GM12878 (cell line): ENCODE data around the gene HPSE2. TPM values are rescaled to one million over a fixed set of nuclear protein-coding genes. Genes with fewer than 3 reads are reported as not detected.

Source experiments
- ATAC-seq: fragments of 200-7000 bp; cut with Tn5 transposase; 3 replicates; pipeline ENCODE4 v1.9.1; 2020; ENCODE audit warnings: mild to moderate bottlenecking, moderate library complexity
- BruUV-seq: library from RNA; stranded (reverse); fragments of 400-500 nt; replicated peaks from 2 replicates; lab custom pipeline; 2021; lab: Mats Ljungman, UMichigan
- CTCF ChIA-PET: fragments of 300-600 bp; sonication (Branson Sonifier 250); formaldehyde crosslinking; extraction: SDS; loops from one replicate; lab custom pipeline; 2021; ENCODE audit warnings: inconsistent platforms; lab: Yijun Ruan, JAX
- POLR2A ChIA-PET: fragments of 350-600 bp; formaldehyde crosslinking; extraction: SDS; loops from one replicate; lab custom pipeline; 2021; ENCODE audit warnings: inconsistent platforms; lab: Charles Lee
- RAD21 ChIA-PET: fragments of 300-600 bp; sonication (Branson Sonifier 250); formaldehyde crosslinking; loops from one replicate; lab custom pipeline; 2023; ENCODE audit warnings: antibody characterized with exemption; ENCODE audit not compliant: unreplicated experiment; lab: Charles Lee
- SMC1A ChIA-PET: fragments of 300-600 bp; sonication (Branson Sonifier 250); formaldehyde crosslinking; loops from one replicate; lab custom pipeline; 2023; ENCODE audit not compliant: unreplicated experiment, uncharacterized antibody; lab: Charles Lee
- DNase-seq: peaks from one replicate; pipeline ENCODE4 v3.0.0-alpha.2; 2011; ENCODE audit warnings: low read depth, low spot score
- FAIRE-seq: peaks from 3 replicates; lab custom pipeline; 2011; peaks lifted over from hg19 to GRCh38; lab: Jason Lieb, UNC
- H2AFZ ChIP-seq: 2 replicates; pipeline ENCODE4 v1.6.0; 2011; ENCODE audit warnings: low read depth, low read length, control low read depth; ENCODE audit not compliant: control insufficient read depth
- H3K27ac ChIP-seq: 2 replicates; pipeline ENCODE4 v1.5.1; 2011; ENCODE audit warnings: control low read depth; ENCODE audit not compliant: control insufficient read depth, insufficient read depth
- H3K27me3 ChIP-seq, 2 experiments: replicated peaks in 1 of 2; 2 replicates each; pipeline versions ENCODE4 v1.6.0 to v1.6.1; 2011; ENCODE audit warnings: low read length in 1 of 2; ENCODE audit not compliant: control insufficient read depth in 2 of 2, insufficient read depth in 2 of 2
- H3K36me3 ChIP-seq, 2 experiments: 2 replicates each; pipeline ENCODE4 v1.5.1; 2011; ENCODE audit warnings: low read length in 1 of 2; ENCODE audit not compliant: control insufficient read depth in 2 of 2, insufficient read depth in 2 of 2
- H3K4me1 ChIP-seq: 2 replicates; pipeline ENCODE4 v1.6.1; 2011; ENCODE audit warnings: mild to moderate bottlenecking, low read length, moderate library complexity, mixed read lengths; ENCODE audit not compliant: control insufficient read depth, insufficient read depth
- H3K4me2 ChIP-seq: 2 replicates; pipeline ENCODE4 v1.6.0; 2011; ENCODE audit warnings: control low read depth; ENCODE audit not compliant: control insufficient read depth, insufficient read depth
- H3K4me3 ChIP-seq: fragments of 200-600 bp; sonication (generic); 2 replicates; pipeline ENCODE4 v1.5.1; 2016
- H3K79me2 ChIP-seq: 2 replicates; pipeline ENCODE4 v1.6.0; 2011; ENCODE audit warnings: low read length; ENCODE audit not compliant: control insufficient read depth, insufficient read depth
- H3K9ac ChIP-seq: 2 replicates; pipeline ENCODE4 v1.8.0; 2011; ENCODE audit warnings: low read length, control low read depth, mixed read lengths; ENCODE audit not compliant: control insufficient read depth, insufficient read depth
- H3K9me3 ChIP-seq: replicated peaks from 3 replicates; pipeline ENCODE4 v1.5.1; 2011; ENCODE audit warnings: mild to moderate bottlenecking, low read length; ENCODE audit not compliant: control insufficient read depth, insufficient read depth
- H4K20me1 ChIP-seq: 2 replicates; pipeline ENCODE4 v1.6.0; 2011; ENCODE audit not compliant: control insufficient read depth, insufficient read depth
- ASH2L ChIP-seq: fragments of 300-600, 200-600 bp; sonication (generic); IDR thresholded peaks from 2 replicates; pipeline ENCODE4 v1.6.1; 2017; ENCODE audit warnings: low read depth, mild to moderate bottlenecking, borderline replicate concordance
- BMI1 ChIP-seq: fragments of 450-650 bp; IDR thresholded peaks from 2 replicates; pipeline ENCODE4 v1.6.1; 2016; ENCODE audit warnings: mild to moderate bottlenecking, moderate library complexity, borderline replicate concordance
- CUX1 ChIP-seq: IDR thresholded peaks from 2 replicates; pipeline ENCODE4 v1.6.1; 2012; ENCODE audit warnings: improper control_type of control experiment, low read depth, low read length; ENCODE audit not compliant: insufficient replicate concordance
- EGR1 ChIP-seq, 2 experiments: IDR thresholded peaks; 1 replicate in 1 of 2; 2 replicates in 1 of 2; pipeline ENCODE4 v1.6.1; 2011 to 2012; ENCODE audit warnings: low read depth in 2 of 2, low read length in 2 of 2, borderline replicate concordance in 1 of 2, mild to moderate bottlenecking in 1 of 2, moderate library complexity in 1 of 2
- FOS ChIP-seq: IDR thresholded peaks from 3 replicates; pipeline ENCODE4 v1.6.1; 2011; ENCODE audit warnings: borderline replicate concordance; ENCODE audit not compliant: insufficient read length; ENCODE audit errors: extremely low read depth
- GATAD2B ChIP-seq: fragments of 450-650 bp; conservative IDR thresholded peaks from 2 replicates; pipeline ENCODE4 v1.6.1; 2017; ENCODE audit warnings: low read depth, mild to moderate bottlenecking, moderate library complexity
- IKZF2 ChIP-seq, 2 experiments: fragments of 450-650 bp; IDR thresholded peaks; 2 replicates each; pipeline ENCODE4 v1.6.1; 2017; ENCODE audit warnings: mild to moderate bottlenecking in 2 of 2, moderate library complexity in 2 of 2
- POLR2AphosphoS5 ChIP-seq: IDR thresholded peaks from 2 replicates; pipeline ENCODE4 v1.6.1; 2011; ENCODE audit warnings: mild to moderate bottlenecking, low read length, inconsistent platforms
- RUNX3 ChIP-seq: IDR thresholded peaks from 2 replicates; pipeline ENCODE4 v1.6.1; 2012; ENCODE audit warnings: low read length, inconsistent platforms
- STAT3 ChIP-seq: IDR thresholded peaks from 2 replicates; pipeline ENCODE4 v1.6.1; 2011; ENCODE audit warnings: low read depth, low read length, improper control_type of control experiment
- TCF3 ChIP-seq: IDR thresholded peaks from 2 replicates; pipeline ENCODE4 v1.6.1; 2012; ENCODE audit warnings: low read depth, mild to moderate bottlenecking, low read length, borderline replicate concordance; ENCODE audit not compliant: insufficient read depth
- WGBS: methylation state at CpG from one replicate; pipeline ENCODE4 v1.1.6; 2016; ENCODE audit warnings: low lambda C conversion rate; ENCODE audit not compliant: insufficient replicate concordance, insufficient coverage; ENCODE audit errors: missing lambda C conversion rate; 5-methylcytosine and 5-hydroxymethylcytosine counted together
- in situ Hi-C: fragments of 300-500 bp; cut with MboI; formaldehyde crosslinking; loops from 9 replicates; pipeline ENCODE4 v1.14.3; 2018; ENCODE audit warnings: mixed read lengths
- intact Hi-C: fragments of 100-400 bp; cut with micrococcal nuclease; formaldehyde crosslinking; loops from one replicate; pipeline ENCODE4 v1.14.2; 2022; ENCODE audit not compliant: unreplicated experiment
- polyA plus RNA-seq, 11 experiments: library from polyadenylated mRNA; depleted of rRNA in 4 of 11; unstranded in 6 of 11; stranded (reverse) in 5 of 11; fragments of >200 nt; fragmentation: Nextera tagmentation in 4 of 11; fragmentation: Illumina TruSeq in 1 of 11; extraction: Ambion mirVana in 4 of 11; extraction: Trizol in 1 of 11; gene quantifications; 1 replicate in 1 of 11; 2 replicates in 10 of 11; pipeline versions ENCODE4 v1.2.1 to v1.2.3, GENCODE V29; 2011 to 2016; ENCODE audit warnings: inconsistent platforms in 2 of 11, missing spikeins in 2 of 11, low read depth in 1 of 11
- total RNA-seq, 4 experiments: library from RNA; depleted of rRNA in 3 of 4; stranded (reverse); fragments of >200 nt in 3 of 4; fragmentation: Illumina TruSeq in 1 of 4; extraction: Trizol in 1 of 4; gene quantifications; 2 replicates each; pipeline versions ENCODE4 v1.2.1 to v1.2.3, GENCODE V29; 2013 to 2021

The HPSE2 gene
- total and polyA plus RNA-seq, 10 of the 15 experiments (the other 5 are each of a cell fraction or from before 2014, with no cell fraction given): 0.06 TPM; not detected in 9

- TF ChIP-seq ASH2L: no peak
- no peak for TF ChIP-seq FOS
- no peak for TF ChIP-seq TCF3
- no peak for TF ChIP-seq IKZF2 (IDR thresholded peaks at IDR 0.05)
- TF ChIP-seq STAT3: no peak
- TF ChIP-seq, all 136 proteins: peak for 0
- H3K27ac ChIP-seq: no peak overlapping the region
- no peak overlapping the region for H3K4me3 ChIP-seq
- H4K20me1 ChIP-seq: no peaks in the 10 kb centered on the region
- POLR2A ChIA-PET: no interaction called here
- RAD21 ChIA-PET: no interaction called here
- FAIRE-seq (no peak), ATAC-seq (no peak), DNase-seq (no peak)
- BruUV-seq: no TSS peak
- no peak overlapping the region for H3K9ac ChIP-seq
- H3K27me3 ChIP-seq: no peaks in the 10 kb centered on the region; a peak in 2 of 4 replicates
- H3K79me2 ChIP-seq: no peaks in the 10 kb centered on the region
- SMC1A ChIA-PET: interaction anchor here (0.6 kb wide), 1 partner anchor 11 kb away, joined by 3 read pairs; no protein-coding TSS in a partner anchor
- in situ Hi-C loops (no loop called here), intact Hi-C loops (no loop called here)
- H2AFZ ChIP-seq: no peak overlapping the region
- no peaks in the 10 kb centered on the region for H3K36me3 ChIP-seq
- 3% methylated on average over 2 of the region's 2 CpGs for WGBS
- no peak overlapping the region for H3K4me2 ChIP-seq
- CTCF ChIA-PET: interaction anchor here (0.5 kb wide), 1 partner anchor 918 kb away, joined by 3 read pairs; no protein-coding TSS in a partner anchor
- H3K4me1 ChIP-seq: no peaks in the 10 kb centered on the region
- H3K9me3 ChIP-seq: no peaks in the 10 kb centered on the region
Measured at GRCh38 chr10:98517672-98518071, 718.0 kb downstream of the HPSE2 start.

- 21% methylated on average over 2 of the region's 2 CpGs for WGBS
- no peaks in the 10 kb centered on the region for H3K4me1 ChIP-seq
- H3K27ac ChIP-seq: no peak overlapping the region
- FAIRE-seq: no peak
- H3K4me2 ChIP-seq: no peak overlapping the region
- BruUV-seq: no TSS peak
- intact Hi-C loops (no loop called here), in situ Hi-C loops (no loop called here)
- no peaks in the 10 kb centered on the region for H4K20me1 ChIP-seq
- H3K9me3 ChIP-seq: no peaks in the 10 kb centered on the region
- ChIA-PET SMC1A (no interaction called here), POLR2A (no interaction called here), RAD21 (no interaction called here), CTCF (interaction anchor here (1.5 kb wide), 1 partner anchor 9 kb away, joined by 3 read pairs; no protein-coding TSS in a partner anchor)
- no peaks in the 10 kb centered on the region; a peak in 2 of 4 replicates for H3K27me3 ChIP-seq
- ATAC-seq: no peak
- no peak overlapping the region for H3K4me3 ChIP-seq
- H3K36me3 ChIP-seq: no peaks in the 10 kb centered on the region
- no peak overlapping the region for H2AFZ ChIP-seq
- H3K9ac ChIP-seq: no peak overlapping the region
- H3K79me2 ChIP-seq: no peaks in the 10 kb centered on the region
- DNase-seq: no peak
- TF ChIP-seq POLR2AphosphoS5: no peak
- TF ChIP-seq STAT3: no peak
- TF ChIP-seq GATAD2B: no peak
- TF ChIP-seq EGR1 (IDR thresholded peaks at IDR 0.05; ENCODE audit: borderline replicate concordance in 1 of 2, low read depth in 2 of 2, low read length in 2 of 2): no peak
- TF ChIP-seq CUX1: no peak
- no peak for TF ChIP-seq RUNX3
- TF ChIP-seq BMI1: no peak
Measured at GRCh38 chr10:98516352-98516751, 719.3 kb downstream of the HPSE2 start.
